ENCODE data around the gene NPAS3.

NPAS3 gene

DNA sequence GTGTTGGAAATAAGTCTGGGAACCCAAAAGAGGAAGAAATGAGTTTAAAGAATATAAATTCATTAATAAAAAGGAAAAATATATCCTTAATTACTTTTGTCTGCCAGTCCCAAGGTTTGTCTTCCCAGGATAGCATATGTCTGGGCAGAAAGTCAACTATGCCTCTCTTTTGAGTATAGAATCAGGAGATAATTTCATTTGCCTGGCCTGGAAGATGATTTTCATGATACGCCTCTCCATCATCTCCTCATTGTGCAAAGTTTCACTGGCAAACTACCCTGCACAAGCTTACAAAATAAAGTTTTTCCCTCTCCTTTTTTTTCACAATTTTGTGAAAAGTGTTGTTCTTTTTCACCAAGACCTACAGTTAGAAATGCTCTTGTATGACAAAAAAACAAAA is 671.4 kb downstream of the NPAS3 start:
- no peak overlapping the region for H3K9ac ChIP-seq (ENCODE audit: low read length)
- no peaks in the 10 kb centered on the region for H3K36me3 ChIP-seq (ENCODE audit: control insufficient read depth, insufficient read depth, low read length)
- no peaks in the 10 kb centered on the region for H3K9me3 ChIP-seq (ENCODE audit: control insufficient read depth, insufficient read depth, low read depth, low read length)
- H3K27me3 ChIP-seq (ENCODE audit: control insufficient read depth, insufficient read depth, low read length): no peaks in the 10 kb centered on the region
- H3K4me3 ChIP-seq (ENCODE audit: low read depth, low read length): no peak overlapping the region
- no peak overlapping the region for H3K27ac ChIP-seq (ENCODE audit: low read depth, low read length)
- H3K4me1 ChIP-seq (ENCODE audit: control insufficient read depth, insufficient read depth, low read length): no peaks in the 10 kb centered on the region

GRCh38 chr14:33611405-33612196 is 672.9 kb downstream of the NPAS3 start:
- Histone ChIP-seq H3K4me3 (ENCODE audit: low read depth, low read length) (no peak overlapping the region), H3K9ac (ENCODE audit: low read length) (no peak overlapping the region), H3K9me3 (ENCODE audit: control insufficient read depth, insufficient read depth, low read depth, low read length) (no peaks in the 10 kb centered on the region), H3K27me3 (ENCODE audit: control insufficient read depth, insufficient read depth, low read length) (no peaks in the 10 kb centered on the region), H3K4me1 (ENCODE audit: control insufficient read depth, insufficient read depth, low read length) (no peaks in the 10 kb centered on the region), H3K36me3 (ENCODE audit: control insufficient read depth, insufficient read depth, low read length) (no peaks in the 10 kb centered on the region), H3K27ac (ENCODE audit: low read depth, low read length) (no peak overlapping the region)

DNA sequence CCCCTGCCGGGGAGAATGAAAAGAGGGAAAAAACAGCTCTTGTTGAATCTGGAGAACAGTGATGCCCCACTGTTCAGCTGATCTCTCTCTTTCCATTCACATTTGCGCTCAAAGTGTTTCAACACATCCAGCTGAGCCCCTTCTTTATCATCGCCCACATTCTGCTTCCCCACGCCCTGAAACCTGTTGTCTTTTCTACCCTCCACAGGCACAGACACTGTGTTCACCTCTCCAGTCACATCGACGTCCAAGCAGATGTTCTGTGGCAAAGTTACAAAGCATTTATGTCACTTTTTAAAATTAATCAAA is 673.5 kb downstream of the NPAS3 start:
- H3K27ac ChIP-seq (ENCODE audit: low read depth, low read length): no peak overlapping the region
- H3K27me3 ChIP-seq (ENCODE audit: control insufficient read depth, insufficient read depth, low read length): no peaks in the 10 kb centered on the region
- H3K9me3 ChIP-seq (ENCODE audit: control insufficient read depth, insufficient read depth, low read depth, low read length): no peaks in the 10 kb centered on the region
- H3K4me3 ChIP-seq (ENCODE audit: low read depth, low read length): no peak overlapping the region
- H3K4me1 ChIP-seq (ENCODE audit: control insufficient read depth, insufficient read depth, low read length): no peaks in the 10 kb centered on the region
- no peak overlapping the region for H3K9ac ChIP-seq (ENCODE audit: low read length)
- no peaks in the 10 kb centered on the region for H3K36me3 ChIP-seq (ENCODE audit: control insufficient read depth, insufficient read depth, low read length)

- no peaks in the 10 kb centered on the region for H3K36me3 ChIP-seq (ENCODE audit: control insufficient read depth, insufficient read depth, low read length)
- H3K4me1 ChIP-seq (ENCODE audit: control insufficient read depth, insufficient read depth, low read length): peaks cover 6% of the 10 kb centered on the region; the same call in 1 of the 2 replicates
- H3K27me3 ChIP-seq (ENCODE audit: control insufficient read depth, insufficient read depth, low read length): no peaks in the 10 kb centered on the region
- no peak overlapping the region for H3K27ac ChIP-seq (ENCODE audit: low read depth, low read length)
- H3K9ac ChIP-seq (ENCODE audit: low read length): no peak overlapping the region
- no peak overlapping the region for H3K4me3 ChIP-seq (ENCODE audit: low read depth, low read length)
- H3K9me3 ChIP-seq (ENCODE audit: control insufficient read depth, insufficient read depth, low read depth, low read length): no peaks in the 10 kb centered on the region
These were observed 678.5 kb downstream of the NPAS3 start for GRCh38 chr14:33617154-33617553.

DNA sequence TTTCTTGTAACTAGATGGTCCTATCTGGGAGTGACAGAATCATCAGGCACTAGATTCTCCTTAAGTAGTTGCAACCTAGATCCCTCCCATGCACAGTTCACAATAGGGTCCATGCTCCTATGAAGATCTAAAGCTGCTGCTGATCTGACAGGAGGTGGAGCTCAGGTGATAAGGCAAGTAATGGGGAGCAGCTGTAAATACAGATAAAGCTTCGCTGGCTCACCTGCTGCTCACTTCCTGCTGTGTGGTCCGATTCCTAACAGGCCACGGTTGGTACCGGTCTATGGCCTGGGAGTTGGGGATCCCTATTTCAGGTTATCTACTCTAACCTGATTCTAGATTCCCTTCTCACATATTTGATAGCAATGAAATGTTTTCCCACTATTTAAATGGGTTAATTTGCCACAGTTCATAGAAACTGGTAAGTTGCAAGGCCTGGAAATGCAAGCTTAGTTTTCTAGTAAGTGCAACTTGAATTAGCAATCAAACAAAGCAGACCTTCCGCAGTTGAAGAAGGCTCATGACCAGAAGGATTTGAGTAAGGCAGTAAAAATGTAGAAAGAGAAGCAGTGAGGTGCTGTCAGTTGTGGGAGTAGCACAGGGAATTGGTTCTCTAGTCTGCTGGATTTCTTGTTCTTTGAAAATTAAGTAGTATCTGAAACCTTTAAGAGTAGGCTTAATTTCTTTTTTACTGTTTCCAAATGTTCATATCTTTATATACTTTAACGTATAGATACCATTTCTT is 679.9 kb downstream of the NPAS3 start:
- H3K4me3 ChIP-seq (ENCODE audit: low read depth, low read length): no peak overlapping the region
- H3K27me3 ChIP-seq (ENCODE audit: control insufficient read depth, insufficient read depth, low read length): no peaks in the 10 kb centered on the region
- no peak overlapping the region for H3K9ac ChIP-seq (ENCODE audit: low read length)
- no peaks in the 10 kb centered on the region for H3K9me3 ChIP-seq (ENCODE audit: control insufficient read depth, insufficient read depth, low read depth, low read length)
- H3K4me1 ChIP-seq (ENCODE audit: control insufficient read depth, insufficient read depth, low read length): peaks cover 6% of the 10 kb centered on the region; the same call in 1 of the 2 replicates
- no peaks in the 10 kb centered on the region for H3K36me3 ChIP-seq (ENCODE audit: control insufficient read depth, insufficient read depth, low read length)
- no peak overlapping the region for H3K27ac ChIP-seq (ENCODE audit: low read depth, low read length)

DNA sequence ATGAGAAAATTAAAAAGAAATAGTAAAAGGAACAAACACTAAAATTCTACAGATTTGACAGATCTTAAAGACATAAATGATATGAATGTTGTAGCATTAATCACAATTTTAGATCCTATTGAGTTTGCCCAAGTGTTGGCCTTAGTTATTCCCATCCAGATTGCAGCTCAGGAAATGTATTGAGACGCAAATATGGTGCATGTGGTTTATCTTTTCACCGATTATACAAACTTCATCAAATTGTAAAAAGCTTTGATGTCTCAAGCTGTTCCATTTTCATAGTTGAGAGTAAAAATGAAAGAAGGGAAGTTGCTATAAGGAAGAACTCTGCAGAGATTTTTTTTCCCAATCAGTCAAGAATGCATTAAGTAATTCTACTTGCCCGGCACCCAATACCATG is 683.8 kb downstream of the NPAS3 start:
- Histone ChIP-seq H3K9me3 (ENCODE audit: control insufficient read depth, insufficient read depth, low read depth, low read length) (no peaks in the 10 kb centered on the region), H3K4me3 (ENCODE audit: low read depth, low read length) (no peak overlapping the region), H3K4me1 (ENCODE audit: control insufficient read depth, insufficient read depth, low read length) (peaks cover 6% of the 10 kb centered on the region; the same call in 1 of the 2 replicates)

GRCh38 chr14:33629792-33630191 is 691.1 kb downstream of the NPAS3 start:
- no peaks in the 10 kb centered on the region for H3K27me3 ChIP-seq (ENCODE audit: control insufficient read depth, insufficient read depth, low read length)
- H3K36me3 ChIP-seq (ENCODE audit: control insufficient read depth, insufficient read depth, low read length): no peaks in the 10 kb centered on the region
- no peak overlapping the region for H3K27ac ChIP-seq (ENCODE audit: low read depth, low read length)
- no peak overlapping the region for H3K9ac ChIP-seq (ENCODE audit: low read length)
- H3K4me3 ChIP-seq (ENCODE audit: low read depth, low read length): no peak overlapping the region
- peaks cover 5% of the 10 kb centered on the region; the same call in 1 of the 2 replicates for H3K4me1 ChIP-seq (ENCODE audit: control insufficient read depth, insufficient read depth, low read length)
- no peaks in the 10 kb centered on the region for H3K9me3 ChIP-seq (ENCODE audit: control insufficient read depth, insufficient read depth, low read depth, low read length)

More for the DNA sequence above, 683.8 kb downstream of the NPAS3 start:
- Histone ChIP-seq H3K9ac (ENCODE audit: low read length) (no peak overlapping the region), H3K27me3 (ENCODE audit: control insufficient read depth, insufficient read depth, low read length) (no peaks in the 10 kb centered on the region), H3K27ac (ENCODE audit: low read depth, low read length) (no peak overlapping the region), H3K36me3 (ENCODE audit: control insufficient read depth, insufficient read depth, low read length) (no peaks in the 10 kb centered on the region)

GRCh38 chr14:33631021-33631420 is 692.3 kb downstream of the NPAS3 start:
- Histone ChIP-seq H3K27me3 (ENCODE audit: control insufficient read depth, insufficient read depth, low read length) (no peaks in the 10 kb centered on the region), H3K9ac (ENCODE audit: low read length) (no peak overlapping the region), H3K27ac (ENCODE audit: low read depth, low read length) (no peak overlapping the region), H3K9me3 (ENCODE audit: control insufficient read depth, insufficient read depth, low read depth, low read length) (no peaks in the 10 kb centered on the region), H3K36me3 (ENCODE audit: control insufficient read depth, insufficient read depth, low read length) (no peaks in the 10 kb centered on the region), H3K4me1 (ENCODE audit: control insufficient read depth, insufficient read depth, low read length) (peaks cover 5% of the 10 kb centered on the region; the same call in 1 of the 2 replicates), H3K4me3 (ENCODE audit: low read depth, low read length) (no peak overlapping the region)

DNA sequence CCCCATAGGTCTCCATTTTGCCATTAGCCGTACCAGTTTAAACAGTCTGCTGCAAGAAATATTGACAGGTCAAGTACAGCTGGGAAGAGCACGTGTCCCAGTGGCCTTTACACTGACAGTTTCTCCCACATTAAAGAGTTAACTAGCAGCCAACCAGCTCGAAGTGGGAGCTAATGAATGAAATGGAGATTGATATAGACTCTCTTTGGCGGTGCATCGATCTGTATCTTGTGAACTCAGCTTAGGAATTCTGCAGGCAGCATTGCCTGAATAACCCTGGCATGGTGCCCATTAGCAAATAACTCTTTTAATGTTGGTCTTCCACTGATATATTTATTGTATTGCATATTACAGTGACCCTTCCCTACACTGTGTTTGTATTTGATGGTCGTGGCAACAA is 692.8 kb downstream of the NPAS3 start:
- H3K4me1 ChIP-seq (ENCODE audit: control insufficient read depth, insufficient read depth, low read length): peaks cover 5% of the 10 kb centered on the region; the same call in 1 of the 2 replicates
- H3K36me3 ChIP-seq (ENCODE audit: control insufficient read depth, insufficient read depth, low read length): no peaks in the 10 kb centered on the region
- H3K9ac ChIP-seq (ENCODE audit: low read length): no peak overlapping the region
- no peaks in the 10 kb centered on the region for H3K27me3 ChIP-seq (ENCODE audit: control insufficient read depth, insufficient read depth, low read length)
- H3K27ac ChIP-seq (ENCODE audit: low read depth, low read length): no peak overlapping the region
- H3K4me3 ChIP-seq (ENCODE audit: low read depth, low read length): no peak overlapping the region
- no peaks in the 10 kb centered on the region for H3K9me3 ChIP-seq (ENCODE audit: control insufficient read depth, insufficient read depth, low read depth, low read length)

DNA sequence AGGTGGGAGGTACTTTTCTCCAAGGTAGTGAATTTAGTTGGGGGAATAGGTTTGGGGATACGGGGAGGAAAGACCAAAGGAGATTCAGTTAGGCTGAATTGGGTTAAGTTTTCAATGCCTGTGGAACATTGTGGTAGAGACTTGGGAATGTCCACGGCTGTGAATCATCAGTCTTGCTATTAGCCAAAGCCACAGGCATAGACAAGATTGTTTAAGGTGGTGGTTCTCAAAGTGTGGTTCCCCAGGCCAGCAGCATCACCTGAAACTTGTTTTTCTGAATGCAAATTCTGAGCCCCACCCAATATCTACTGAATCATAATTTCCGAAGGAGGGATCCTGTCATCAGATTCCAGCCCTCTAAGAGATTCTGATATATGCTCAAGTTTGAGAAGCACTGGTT is 696.0 kb downstream of the NPAS3 start:
- Histone ChIP-seq H3K27me3 (ENCODE audit: control insufficient read depth, insufficient read depth, low read length) (no peaks in the 10 kb centered on the region), H3K4me3 (ENCODE audit: low read depth, low read length) (no peak overlapping the region), H3K9me3 (ENCODE audit: control insufficient read depth, insufficient read depth, low read depth, low read length) (no peaks in the 10 kb centered on the region), H3K9ac (ENCODE audit: low read length) (no peak overlapping the region), H3K27ac (ENCODE audit: low read depth, low read length) (no peak overlapping the region), H3K36me3 (ENCODE audit: control insufficient read depth, insufficient read depth, low read length) (no peaks in the 10 kb centered on the region), H3K4me1 (ENCODE audit: control insufficient read depth, insufficient read depth, low read length) (peaks cover 5% of the 10 kb centered on the region; the same call in 1 of the 2 replicates)

DNA sequence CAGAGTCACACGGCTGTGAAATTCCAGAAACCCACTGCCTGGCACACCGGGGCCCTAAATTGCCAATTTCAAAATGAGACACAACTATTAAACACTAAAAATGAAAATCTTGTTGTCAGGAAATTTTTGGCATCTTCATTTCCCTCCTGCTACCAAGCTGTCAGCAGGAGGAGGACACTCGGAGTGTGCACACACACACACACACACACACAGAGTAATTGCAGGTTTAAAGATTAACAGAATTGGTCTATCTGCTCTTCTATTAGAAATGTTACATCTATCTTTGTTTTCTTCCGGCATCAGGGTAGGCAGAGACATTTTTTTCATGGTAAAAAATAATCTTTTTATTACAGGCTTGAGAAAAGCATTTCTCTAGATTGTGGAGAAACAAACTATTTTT is 698.0 kb downstream of the NPAS3 start:
- peaks cover 5% of the 10 kb centered on the region for H3K4me1 ChIP-seq (ENCODE audit: control insufficient read depth, insufficient read depth, low read length)
- no peak overlapping the region for H3K9ac ChIP-seq (ENCODE audit: low read length)
- no peak overlapping the region for H3K27ac ChIP-seq (ENCODE audit: low read depth, low read length)
- H3K4me3 ChIP-seq (ENCODE audit: low read depth, low read length): no peak overlapping the region
- H3K27me3 ChIP-seq (ENCODE audit: control insufficient read depth, insufficient read depth, low read length): no peaks in the 10 kb centered on the region
- H3K9me3 ChIP-seq (ENCODE audit: control insufficient read depth, insufficient read depth, low read depth, low read length): no peaks in the 10 kb centered on the region
- no peaks in the 10 kb centered on the region for H3K36me3 ChIP-seq (ENCODE audit: control insufficient read depth, insufficient read depth, low read length)

All from HUES6 (cell line).